Cardiac muscle cell (in vitro differentiated cells and primary cell): ENCODE results near the gene RHOJ. TPM values are rescaled to one million over a fixed set of nuclear protein-coding genes. Genes with fewer than 3 reads are reported as not detected.
"Not testable (repeated sequence)": the region's sequence is repeated elsewhere in the genome, so short reads cannot be mapped to it uniquely, and the experiment has no call there.

Source experiments
- DNase-seq, 2 donors: peaks; one replicate each; pipeline versions ENCODE4 v3.0.0 to v3.0.0-alpha.2; 2010 to 2017; ENCODE audit warnings: low read depth in 1 of 2, low spot score in 1 of 2
- H3K27ac ChIP-seq: fragments of 200-600 bp; sonication (generic); 2 replicates; pipeline ENCODE4 v1.5.1; 2016
- H3K27me3 ChIP-seq: fragments of 200-600 bp; sonication (generic); 2 replicates; pipeline ENCODE4 v1.6.0; 2016; ENCODE audit warnings: control low read depth
- H3K36me3 ChIP-seq: fragments of 200-600 bp; sonication (generic); 2 replicates; pipeline ENCODE4 v1.5.1; 2016; ENCODE audit warnings: control low read depth
- H3K4me1 ChIP-seq: fragments of 200-600 bp; sonication (generic); 2 replicates; pipeline ENCODE4 v1.8.1; 2017; ENCODE audit warnings: low read depth, mild to moderate bottlenecking, mixed run types
- H3K4me3 ChIP-seq: fragments of 200-600 bp; sonication (generic); 2 replicates; pipeline ENCODE4 v1.5.1; 2016; ENCODE audit warnings: mild to moderate bottlenecking
- H3K9me3 ChIP-seq: fragments of 200-600 bp; sonication (generic); 2 replicates; pipeline ENCODE4 v1.5.1; 2017; ENCODE audit warnings: low read depth, mild to moderate bottlenecking, control low read depth
- CTCF ChIP-seq: IDR thresholded peaks from 2 replicates; pipeline ENCODE4 v1.5.1; 2012; ENCODE audit warnings: low read depth, mild to moderate bottlenecking, low read length
- polyA plus RNA-seq: library from polyadenylated mRNA; unstranded; fragments of >200 nt; fragmentation: Nextera tagmentation; extraction: Ambion mirVana; gene quantifications from 2 replicates; pipeline ENCODE4 v1.2.1, GENCODE V29; 2016
- total RNA-seq: library from RNA; depleted of rRNA; stranded (reverse); fragments of >200 nt; gene quantifications from 2 replicates; pipeline ENCODE4 v1.2.3, GENCODE V29; 2016

The RHOJ gene
- total and polyA plus RNA-seq, 2 experiments from 2014 or later, result 0.18 TPM; not detected in 1

DNA sequence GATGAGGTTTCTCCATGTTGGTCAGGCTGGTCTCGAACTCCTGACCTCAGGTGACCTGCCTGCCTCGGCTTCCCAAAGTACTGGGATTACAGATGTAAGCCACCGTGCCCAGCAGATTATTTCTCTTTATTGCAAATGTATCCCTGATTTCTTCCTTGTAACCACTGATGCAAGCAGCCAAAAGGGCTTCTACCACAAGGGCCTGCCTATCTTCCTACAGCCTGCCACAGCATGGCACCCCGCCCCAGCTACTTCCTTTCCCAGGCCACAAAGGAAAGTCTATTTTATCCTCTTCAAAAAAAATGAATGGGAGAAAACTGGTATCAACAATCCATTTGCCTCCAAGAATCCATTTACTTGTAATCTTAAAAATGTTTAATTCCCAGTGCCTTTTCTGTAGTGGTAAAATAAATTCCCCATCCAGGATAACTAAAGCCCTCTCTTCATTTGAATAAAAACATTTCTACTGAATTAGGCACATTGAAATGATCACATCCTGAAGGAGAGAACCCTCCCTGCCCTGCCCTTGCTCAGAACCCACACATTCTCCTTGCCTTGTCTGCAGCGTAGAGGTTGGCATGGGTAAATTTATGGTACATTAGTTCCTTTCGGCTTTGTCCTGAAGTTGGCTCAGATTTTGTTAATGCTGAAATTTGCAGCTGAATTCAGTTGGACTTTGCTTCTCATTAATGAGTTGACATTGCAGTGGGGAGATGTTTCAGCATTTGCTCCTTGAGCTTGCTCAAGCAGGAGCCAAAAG lies 95.3 kb downstream of the RHOJ start:
- Histone ChIP-seq H3K27ac (no peak overlapping the region), H3K9me3 (no peaks in the 10 kb centered on the region)
- no peak for TF ChIP-seq CTCF

GRCh38 chr14:63300854-63301253 lies 96.6 kb downstream of the RHOJ start:
- Histone ChIP-seq H3K4me1 (no peaks in the 10 kb centered on the region), H3K27me3 (no peaks in the 10 kb centered on the region), H3K4me3 (no peak overlapping the region), H3K36me3 (no peaks in the 10 kb centered on the region), H3K27ac (no peak overlapping the region), H3K9me3 (no peaks in the 10 kb centered on the region)
- no peak for TF ChIP-seq CTCF
- DNase-seq, result no peak

More for the DNA sequence above, 95.3 kb downstream of the RHOJ start:
- H3K4me3 ChIP-seq, result no peak overlapping the region
- no peak for DNase-seq
- H3K36me3 ChIP-seq, result no peaks in the 10 kb centered on the region
- no peaks in the 10 kb centered on the region for H3K4me1 ChIP-seq
- H3K27me3 ChIP-seq, result no peaks in the 10 kb centered on the region

- Histone ChIP-seq H3K4me3 (no peak overlapping the region), H3K9me3 (no peaks in the 10 kb centered on the region), H3K27me3 (no peaks in the 10 kb centered on the region), H3K36me3 (no peaks in the 10 kb centered on the region), H3K27ac (no peak overlapping the region), H3K4me1 (no peaks in the 10 kb centered on the region)
- no peak for TF ChIP-seq CTCF
- no peak for DNase-seq
These were observed 97.8 kb downstream of the RHOJ start for GRCh38 chr14:63301891-63302534.

- H3K27ac ChIP-seq, H3K36me3 ChIP-seq, H3K4me1 ChIP-seq, H3K27me3 ChIP-seq, H3K9me3 ChIP-seq, DNase-seq, H3K4me3 ChIP-seq: not testable (repeated sequence)
These were observed 100.2 kb downstream of the RHOJ start for GRCh38 chr14:63304429-63304828.

GRCh38 chr14:63308723-63309317 lies 104.6 kb downstream of the RHOJ start:
- no peaks in the 10 kb centered on the region for H3K9me3 ChIP-seq
- peak; percentile 61 for TF ChIP-seq CTCF
- H3K4me3 ChIP-seq, result no peak overlapping the region
- peak; percentile 33 to 48 for DNase-seq
- H3K4me1 ChIP-seq, result no peaks in the 10 kb centered on the region
- H3K36me3 ChIP-seq, result no peaks in the 10 kb centered on the region
- H3K27me3 ChIP-seq, result no peaks in the 10 kb centered on the region
- no peak overlapping the region for H3K27ac ChIP-seq

DNA sequence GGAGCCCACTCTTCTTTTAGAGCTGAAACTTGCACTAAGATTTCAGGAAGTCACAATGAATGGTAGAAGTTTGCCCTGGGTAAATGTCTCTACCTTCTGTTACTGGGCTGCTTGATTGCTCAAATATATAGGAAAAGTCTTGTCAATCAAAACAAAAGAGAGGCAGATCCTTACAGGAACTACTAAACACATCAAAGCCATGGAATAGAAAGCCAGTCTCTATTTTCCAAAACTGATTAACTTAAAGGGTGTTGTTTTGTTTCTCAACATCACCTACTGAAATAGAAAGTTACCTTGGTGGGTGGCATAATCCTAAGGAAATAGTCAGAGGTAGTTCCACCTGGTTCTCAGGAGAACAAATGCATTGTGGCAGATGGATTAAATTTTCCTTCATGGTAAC lies 114.6 kb downstream of the RHOJ start, which contains the start of gene GPHB5:
GPHB5 (minus strand) TSS at position 101 of the 400 bp plus-strand sequence. CDS start 1,086 bp downstream, outside the sequence.
- Histone ChIP-seq H3K9me3 (no peaks in the 10 kb centered on the region), H3K27ac (no peak within 1 kb of the TSS), H3K36me3 (no peaks in the 10 kb centered on the region), H3K4me3 (no peak within 1 kb of the TSS), H3K4me1 (no peaks in the 10 kb centered on the region), H3K27me3 (no peaks in the 10 kb centered on the region)
- no peak for TF ChIP-seq CTCF
- DNase-seq, result no peak
